Chondrocyte (in vitro differentiated cells): ENCODE measurements around the gene STXBP4. TPM values are rescaled to one million over a fixed set of nuclear protein-coding genes. Genes with fewer than 3 reads are reported as not detected.

Source experiments
- DNase-seq: peaks from one replicate; pipeline ENCODE4 v3.0.0; 2021; ENCODE audit warnings: mixed read lengths, low spot score
- H3K27ac Mint-ChIP-seq: one replicate; pipeline ENCODE4 v1.8.0; 2021; ENCODE audit warnings: mild to moderate bottlenecking, moderate library complexity, mixed read lengths; ENCODE audit not compliant: unreplicated experiment
- H3K27me3 Mint-ChIP-seq: 2 replicates; pipeline ENCODE4 v1.8.0; 2021; ENCODE audit warnings: low read depth, mixed read lengths
- H3K36me3 Mint-ChIP-seq: 2 replicates; pipeline ENCODE4 v1.8.0; 2021; ENCODE audit warnings: low read depth, mixed read lengths
- H3K4me1 Mint-ChIP-seq: 2 replicates; pipeline ENCODE4 v1.8.0; 2021; ENCODE audit warnings: low read depth, mild to moderate bottlenecking, mixed read lengths
- H3K4me3 Mint-ChIP-seq: one replicate; pipeline ENCODE4 v1.8.0; 2021; ENCODE audit warnings: mild to moderate bottlenecking, moderate library complexity, mixed read lengths; ENCODE audit not compliant: unreplicated experiment
- H3K9me3 Mint-ChIP-seq: 2 replicates; pipeline ENCODE4 v1.8.0; 2021; ENCODE audit warnings: low read depth, mixed read lengths
- total RNA-seq: library from RNA; stranded (reverse); gene quantifications from 3 replicates; pipeline ENCODE4 v1.2.1, GENCODE V29; 2021
- TF ChIP-seq, protein P1 (sequence below): fragments of 200-600 bp; sonication (generic); IDR thresholded peaks from 2 replicates; pipeline ENCODE4 v1.5.0; 2021; ENCODE audit warnings: antibody characterized with exemption, mild to moderate bottlenecking, moderate library complexity

STXBP4 gene
- total RNA-seq, 1 donor from 2014 or later = 11.9 TPM

DNA sequence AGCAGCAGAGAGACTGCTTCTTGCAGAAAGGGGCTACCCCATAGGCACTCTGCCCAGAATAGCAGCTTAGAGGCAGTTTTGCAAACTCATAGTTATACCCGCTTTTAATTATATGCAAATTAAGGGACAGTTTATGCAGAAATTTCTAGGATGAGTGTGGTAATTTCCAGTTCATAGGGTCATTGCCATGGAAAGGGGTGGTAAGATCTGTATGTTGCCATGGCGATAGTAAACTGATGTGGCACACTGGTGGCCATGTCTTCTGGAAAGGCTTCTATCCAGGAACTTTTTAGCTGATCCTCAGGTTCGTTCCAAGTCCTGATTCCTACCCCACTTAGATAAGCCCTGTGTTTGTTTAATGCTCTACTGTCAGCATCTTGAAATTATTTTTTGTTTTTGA, 6.2 kb downstream of the STXBP4 start:
- Mint-ChIP-seq H3K27ac (no peak overlapping the region), H3K4me1 (peaks cover 16% of the 10 kb centered on the region), H3K36me3 (no peaks in the 10 kb centered on the region), H3K4me3 (no peak overlapping the region), H3K9me3 (no peaks in the 10 kb centered on the region), H3K27me3 (no peaks in the 10 kb centered on the region)
- TF ChIP-seq, protein P1, sequence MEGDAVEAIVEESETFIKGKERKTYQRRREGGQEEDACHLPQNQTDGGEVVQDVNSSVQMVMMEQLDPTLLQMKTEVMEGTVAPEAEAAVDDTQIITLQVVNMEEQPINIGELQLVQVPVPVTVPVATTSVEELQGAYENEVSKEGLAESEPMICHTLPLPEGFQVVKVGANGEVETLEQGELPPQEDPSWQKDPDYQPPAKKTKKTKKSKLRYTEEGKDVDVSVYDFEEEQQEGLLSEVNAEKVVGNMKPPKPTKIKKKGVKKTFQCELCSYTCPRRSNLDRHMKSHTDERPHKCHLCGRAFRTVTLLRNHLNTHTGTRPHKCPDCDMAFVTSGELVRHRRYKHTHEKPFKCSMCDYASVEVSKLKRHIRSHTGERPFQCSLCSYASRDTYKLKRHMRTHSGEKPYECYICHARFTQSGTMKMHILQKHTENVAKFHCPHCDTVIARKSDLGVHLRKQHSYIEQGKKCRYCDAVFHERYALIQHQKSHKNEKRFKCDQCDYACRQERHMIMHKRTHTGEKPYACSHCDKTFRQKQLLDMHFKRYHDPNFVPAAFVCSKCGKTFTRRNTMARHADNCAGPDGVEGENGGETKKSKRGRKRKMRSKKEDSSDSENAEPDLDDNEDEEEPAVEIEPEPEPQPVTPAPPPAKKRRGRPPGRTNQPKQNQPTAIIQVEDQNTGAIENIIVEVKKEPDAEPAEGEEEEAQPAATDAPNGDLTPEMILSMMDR = no peak
- no peak for DNase-seq

DNA sequence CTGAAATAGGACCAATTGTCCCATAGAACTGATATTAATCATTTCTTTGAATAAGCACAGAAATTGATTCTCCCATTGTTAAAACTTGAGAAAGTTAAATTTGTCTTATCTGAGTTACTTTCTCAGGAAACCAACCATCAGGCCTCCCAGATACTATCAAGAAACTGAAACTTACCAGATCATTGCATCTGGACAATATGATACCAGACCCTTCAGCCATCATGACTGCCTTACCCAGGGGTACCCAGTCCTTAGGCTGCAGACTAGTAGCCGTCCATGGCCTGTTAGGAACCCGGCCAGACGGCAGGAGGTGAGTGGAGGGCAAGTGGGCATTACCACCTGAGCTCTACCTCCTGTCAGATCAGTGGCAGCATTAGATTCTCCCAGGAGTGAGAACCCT, 7.8 kb downstream of the STXBP4 start:
- Mint-ChIP-seq H3K27ac (no peak overlapping the region), H3K9me3 (peaks cover 7% of the 10 kb centered on the region), H3K4me3 (no peak overlapping the region), H3K36me3 (peaks cover 3% of the 10 kb centered on the region), H3K4me1 (peaks cover 12% of the 10 kb centered on the region), H3K27me3 (no peaks in the 10 kb centered on the region)
- DNase-seq = no peak
- TF ChIP-seq, protein P1 = no peak

DNA sequence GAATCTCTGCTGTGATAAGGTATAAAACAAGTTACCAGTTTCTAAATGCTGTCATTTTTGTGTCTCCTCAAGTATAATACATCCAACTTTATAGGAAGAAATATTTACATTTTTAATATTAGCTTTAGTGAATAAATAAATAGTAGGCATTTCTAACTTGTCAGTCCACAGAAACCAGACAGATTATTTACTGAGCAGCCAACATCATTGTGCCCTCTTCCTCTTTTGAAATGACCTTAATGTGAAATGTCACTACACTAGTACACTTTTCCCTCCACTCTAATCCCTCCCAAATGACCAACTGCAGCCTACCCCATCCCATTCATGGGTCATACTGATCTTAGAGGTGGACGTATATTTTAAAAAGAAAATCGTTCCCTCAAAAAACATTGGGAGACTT, 9.2 kb downstream of the STXBP4 start:
- Mint-ChIP-seq H3K27me3 (no peaks in the 10 kb centered on the region), H3K4me3 (no peak overlapping the region), H3K4me1 (peaks cover 18% of the 10 kb centered on the region), H3K27ac (no peak overlapping the region), H3K36me3 (peaks cover 3% of the 10 kb centered on the region), H3K9me3 (peaks cover 9% of the 10 kb centered on the region)
- no peak for DNase-seq
- TF ChIP-seq, protein P1 = no peak

DNA sequence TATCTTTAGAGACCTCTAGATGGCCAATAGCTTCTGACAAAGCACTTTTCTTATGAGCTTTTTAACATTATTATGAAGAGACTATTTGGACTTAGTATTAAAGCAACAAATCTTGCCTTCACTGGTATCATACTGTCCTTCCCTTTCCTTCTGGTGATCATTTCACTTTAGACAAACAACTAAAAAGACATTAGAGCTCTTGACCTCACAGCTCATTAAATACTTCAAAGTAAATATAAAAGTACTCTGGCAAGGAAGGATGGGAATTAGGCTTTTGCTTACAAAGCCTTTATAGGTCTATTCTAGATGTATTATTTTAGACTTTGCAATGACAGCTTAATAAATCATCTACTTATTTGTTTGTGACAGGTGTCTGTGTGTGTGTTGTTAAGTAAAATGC, 11.1 kb downstream of the STXBP4 start:
- no peaks in the 10 kb centered on the region for H3K27me3 Mint-ChIP-seq
- no peak overlapping the region for H3K4me3 Mint-ChIP-seq
- DNase-seq = no peak
- H3K4me1 Mint-ChIP-seq = peaks cover 30% of the 10 kb centered on the region
- H3K27ac Mint-ChIP-seq = no peak overlapping the region
- TF ChIP-seq, protein P1 = no peak
- H3K36me3 Mint-ChIP-seq = peaks cover 3% of the 10 kb centered on the region
- peaks cover 9% of the 10 kb centered on the region for H3K9me3 Mint-ChIP-seq

DNA sequence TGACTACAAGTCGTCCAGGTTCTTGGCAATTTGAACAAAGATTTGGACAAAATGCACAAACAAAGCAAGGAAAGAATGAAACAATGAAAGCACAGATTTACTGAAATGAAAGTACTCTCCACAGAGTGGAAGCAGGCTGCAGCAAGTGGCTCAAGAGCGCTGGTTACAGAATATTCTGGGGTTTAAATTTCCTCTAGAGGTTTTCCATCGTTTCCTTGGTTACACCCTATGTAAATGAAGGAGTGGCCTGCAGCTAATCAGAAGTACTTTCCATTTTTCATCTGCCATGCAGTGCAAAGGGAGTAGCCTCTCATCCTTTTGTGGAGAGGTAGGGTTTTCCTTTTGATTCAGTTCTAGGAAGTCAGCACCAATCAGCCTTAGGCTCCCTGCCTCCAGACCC, 11.8 kb downstream of the STXBP4 start:
- Mint-ChIP-seq H3K27ac (no peak overlapping the region), H3K4me1 (peaks cover 32% of the 10 kb centered on the region), H3K9me3 (peaks cover 9% of the 10 kb centered on the region), H3K36me3 (peaks cover 3% of the 10 kb centered on the region), H3K27me3 (no peaks in the 10 kb centered on the region), H3K4me3 (no peak overlapping the region)
- TF ChIP-seq, protein P1 = no peak
- DNase-seq = no peak
